ENCODE data around the gene KLF9.
A peak's percentile ranks its signal among the peaks of the same experiment; 100 is the strongest.

KLF9 gene

DNA sequence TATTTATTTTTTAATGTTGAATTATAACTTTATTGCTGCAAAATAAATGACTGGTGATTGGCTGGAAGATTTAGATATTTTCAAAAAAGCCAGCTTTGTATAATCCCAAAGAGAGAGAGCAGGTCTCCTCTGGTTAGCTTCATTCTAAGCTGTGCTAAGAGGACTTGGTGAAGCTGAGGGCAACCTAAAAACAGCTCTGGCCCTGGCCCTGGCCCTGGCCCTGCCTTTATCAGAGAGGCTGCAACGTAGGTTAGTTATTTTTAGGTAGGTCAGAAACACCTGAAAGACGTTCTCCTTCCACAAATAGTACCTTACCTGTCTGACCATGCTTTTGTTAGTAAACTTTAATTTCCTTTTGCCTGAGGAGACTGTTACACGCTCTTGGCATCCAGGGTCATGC is 58.7 kb downstream of the KLF9 start:
- Histone ChIP-seq H3K27ac (ENCODE audit: poor library complexity, severe bottlenecking) (no peak overlapping the region), H3K27me3 (ENCODE audit: insufficient read depth, poor library complexity, severe bottlenecking) (no peaks in the 10 kb centered on the region), H3K4me1 (ENCODE audit: insufficient read depth, poor library complexity, severe bottlenecking) (no peaks in the 10 kb centered on the region), H3K36me3 (ENCODE audit: low read depth) (peaks cover 42% of the 10 kb centered on the region), H3K9me3 (ENCODE audit: severe bottlenecking) (no peaks in the 10 kb centered on the region), H3K4me3 (ENCODE audit: severe bottlenecking) (no peak overlapping the region)
- no peak for DNase-seq (ENCODE audit: low spot score)
- ATAC-seq (ENCODE audit: low read depth): no peak
- TF ChIP-seq, protein P1, sequence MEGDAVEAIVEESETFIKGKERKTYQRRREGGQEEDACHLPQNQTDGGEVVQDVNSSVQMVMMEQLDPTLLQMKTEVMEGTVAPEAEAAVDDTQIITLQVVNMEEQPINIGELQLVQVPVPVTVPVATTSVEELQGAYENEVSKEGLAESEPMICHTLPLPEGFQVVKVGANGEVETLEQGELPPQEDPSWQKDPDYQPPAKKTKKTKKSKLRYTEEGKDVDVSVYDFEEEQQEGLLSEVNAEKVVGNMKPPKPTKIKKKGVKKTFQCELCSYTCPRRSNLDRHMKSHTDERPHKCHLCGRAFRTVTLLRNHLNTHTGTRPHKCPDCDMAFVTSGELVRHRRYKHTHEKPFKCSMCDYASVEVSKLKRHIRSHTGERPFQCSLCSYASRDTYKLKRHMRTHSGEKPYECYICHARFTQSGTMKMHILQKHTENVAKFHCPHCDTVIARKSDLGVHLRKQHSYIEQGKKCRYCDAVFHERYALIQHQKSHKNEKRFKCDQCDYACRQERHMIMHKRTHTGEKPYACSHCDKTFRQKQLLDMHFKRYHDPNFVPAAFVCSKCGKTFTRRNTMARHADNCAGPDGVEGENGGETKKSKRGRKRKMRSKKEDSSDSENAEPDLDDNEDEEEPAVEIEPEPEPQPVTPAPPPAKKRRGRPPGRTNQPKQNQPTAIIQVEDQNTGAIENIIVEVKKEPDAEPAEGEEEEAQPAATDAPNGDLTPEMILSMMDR (IDR thresholded peaks at IDR 0.05; ENCODE audit: poor library complexity, severe bottlenecking): no peak

- H3K27ac ChIP-seq (ENCODE audit: poor library complexity, severe bottlenecking): no peak overlapping the region
- DNase-seq (ENCODE audit: low spot score) (no peak), ATAC-seq (ENCODE audit: low read depth) (no peak)
- H3K4me1 ChIP-seq (ENCODE audit: insufficient read depth, poor library complexity, severe bottlenecking): no peaks in the 10 kb centered on the region
- TF ChIP-seq, protein P1 (IDR thresholded peaks at IDR 0.05; ENCODE audit: poor library complexity, severe bottlenecking): peak; percentile 49
- H3K27me3 ChIP-seq (ENCODE audit: insufficient read depth, poor library complexity, severe bottlenecking): no peaks in the 10 kb centered on the region
- H3K36me3 ChIP-seq (ENCODE audit: low read depth): peaks cover 72% of the 10 kb centered on the region
- no peak overlapping the region for H3K4me3 ChIP-seq (ENCODE audit: severe bottlenecking)
- H3K9me3 ChIP-seq (ENCODE audit: severe bottlenecking): no peaks in the 10 kb centered on the region
Observed at GRCh38 chr9:70352802-70353201, 61.7 kb downstream of the KLF9 start.

DNA sequence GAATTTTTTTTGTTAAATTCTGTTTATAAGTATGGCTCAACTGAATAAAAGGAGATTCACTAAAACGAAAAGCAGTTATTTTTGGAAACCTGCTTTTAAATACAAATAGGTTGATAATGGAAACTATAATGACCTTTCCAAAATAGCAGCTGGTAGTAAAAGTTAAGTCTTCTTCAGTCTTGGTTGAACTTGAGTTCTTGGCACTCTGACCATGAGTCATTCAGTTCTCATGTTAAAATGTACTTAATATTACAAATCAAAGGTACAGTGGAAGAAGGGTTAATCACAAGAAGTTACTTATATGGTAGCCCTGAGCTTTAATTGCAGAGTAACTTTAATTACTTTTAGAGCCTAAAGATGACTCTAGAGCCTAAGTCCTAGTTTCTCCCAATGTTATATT is 62.1 kb downstream of the KLF9 start:
- no peak for ATAC-seq (ENCODE audit: low read depth)
- Histone ChIP-seq H3K27ac (ENCODE audit: poor library complexity, severe bottlenecking) (no peak overlapping the region), H3K4me1 (ENCODE audit: insufficient read depth, poor library complexity, severe bottlenecking) (no peaks in the 10 kb centered on the region), H3K9me3 (ENCODE audit: severe bottlenecking) (no peaks in the 10 kb centered on the region), H3K36me3 (ENCODE audit: low read depth) (peaks cover 76% of the 10 kb centered on the region), H3K4me3 (ENCODE audit: severe bottlenecking) (no peak overlapping the region), H3K27me3 (ENCODE audit: insufficient read depth, poor library complexity, severe bottlenecking) (no peaks in the 10 kb centered on the region)
- DNase-seq (ENCODE audit: low spot score): no peak
- TF ChIP-seq, protein P1 (IDR thresholded peaks at IDR 0.05; ENCODE audit: poor library complexity, severe bottlenecking): no peak

DNA sequence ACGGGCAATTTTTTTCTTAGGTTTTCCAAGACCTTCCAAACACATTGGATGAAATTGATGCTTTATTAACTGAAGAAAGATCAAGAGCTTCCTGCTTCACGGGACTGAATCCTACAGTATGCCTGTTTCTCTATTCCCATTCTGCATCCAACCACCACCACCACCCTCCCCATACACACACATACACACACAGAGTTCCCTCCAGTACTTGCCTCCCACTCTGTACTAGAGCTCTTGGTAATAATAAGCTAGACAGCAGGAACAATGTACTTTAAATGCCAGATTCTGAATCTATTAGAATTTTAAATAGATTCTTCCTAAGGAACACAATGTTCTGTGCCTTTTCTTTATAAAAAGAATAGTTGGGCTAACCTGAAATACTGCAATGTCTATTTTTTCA is 67.4 kb downstream of the KLF9 start:
- H3K36me3 ChIP-seq (ENCODE audit: low read depth): peaks cover 80% of the 10 kb centered on the region
- no peak for ATAC-seq (ENCODE audit: low read depth)
- no peak overlapping the region for H3K27ac ChIP-seq (ENCODE audit: poor library complexity, severe bottlenecking)
- no peaks in the 10 kb centered on the region for H3K27me3 ChIP-seq (ENCODE audit: insufficient read depth, poor library complexity, severe bottlenecking)
- H3K4me1 ChIP-seq (ENCODE audit: insufficient read depth, poor library complexity, severe bottlenecking): no peaks in the 10 kb centered on the region
- DNase-seq (ENCODE audit: low spot score): no peak
- no peak overlapping the region for H3K4me3 ChIP-seq (ENCODE audit: severe bottlenecking)
- TF ChIP-seq, protein P1 (IDR thresholded peaks at IDR 0.05; ENCODE audit: poor library complexity, severe bottlenecking): no peak
- no peaks in the 10 kb centered on the region for H3K9me3 ChIP-seq (ENCODE audit: severe bottlenecking)

- H3K4me3 ChIP-seq (ENCODE audit: severe bottlenecking): no peak overlapping the region
- TF ChIP-seq, protein P1 (IDR thresholded peaks at IDR 0.05; ENCODE audit: poor library complexity, severe bottlenecking): peak; percentile 80
- no peak overlapping the region for H3K27ac ChIP-seq (ENCODE audit: poor library complexity, severe bottlenecking)
- DNase-seq (ENCODE audit: low spot score) (no peak), ATAC-seq (ENCODE audit: low read depth) (no peak)
- H3K4me1 ChIP-seq (ENCODE audit: insufficient read depth, poor library complexity, severe bottlenecking): no peaks in the 10 kb centered on the region
- no peaks in the 10 kb centered on the region for H3K27me3 ChIP-seq (ENCODE audit: insufficient read depth, poor library complexity, severe bottlenecking)
- H3K9me3 ChIP-seq (ENCODE audit: severe bottlenecking): no peaks in the 10 kb centered on the region
- peaks cover 45% of the 10 kb centered on the region for H3K36me3 ChIP-seq (ENCODE audit: low read depth)
Observed at GRCh38 chr9:70340572-70340971, 73.9 kb downstream of the KLF9 start.

Data from RWPE2 (cell line).